Measurements from ENCODE around the gene CERS5.
A peak's percentile ranks its signal among the peaks of the same experiment; 100 is the strongest.

The CERS5 gene

GRCh38 chr12:50101663-50102062, 65.5 kb downstream of the CERS5 start:
- ChIA-PET CTCF (interaction anchor here (1.1 to 10.5 kb wide), 3 partner anchors 8 to 17 kb away, joined by 3 to 89 read pairs (median 4); partner anchors contain the start of genes COX14 and SMARCD1), POLR2A (no interaction called here)
- no peaks in the 10 kb centered on the region for H3K27me3 ChIP-seq (replicated peaks in 2 of 5; ENCODE audit: control insufficient read depth in 4 of 5, insufficient read depth in 5 of 5, low read length in 4 of 5)
- peaks cover 3 to 42% (median 30%) of the 10 kb centered on the region in 4 experiments for H3K36me3 ChIP-seq (ENCODE audit: control insufficient read depth in 4 of 4, insufficient read depth in 4 of 4, low read length in 3 of 4)
- no peaks in the 10 kb centered on the region for H3K4me1 ChIP-seq (ENCODE audit: control extremely low read depth in 1 of 4, control insufficient read depth in 4 of 4, insufficient read depth in 4 of 4, low read length in 3 of 4)
- H3K4me3 ChIP-seq (ENCODE audit: control insufficient read depth in 1 of 7, extremely low read depth in 1 of 7, insufficient read depth in 4 of 7, low read depth in 2 of 7, low read length in 6 of 7): no peak overlapping the region
- H3K27ac ChIP-seq (ENCODE audit: insufficient read depth in 1 of 2, low read depth in 1 of 2, low read length in 2 of 2, poor library complexity in 1 of 2, severe bottlenecking in 2 of 2): no peak overlapping the region
- peak in 2 of 3 donors; percentile 22 to 27 for DNase-seq
- no CpG with 5 or more reads among the region's 3 CpGs for WGBS (ENCODE audit: insufficient coverage)
- H3K9me3 ChIP-seq (ENCODE audit: control extremely low read depth in 1 of 5, control insufficient read depth in 4 of 5, insufficient read depth in 2 of 5, low read depth in 1 of 5, low read length in 4 of 5): no peaks in the 10 kb centered on the region

- Histone ChIP-seq H3K9me3 (ENCODE audit: control extremely low read depth in 1 of 5, control insufficient read depth in 4 of 5, insufficient read depth in 2 of 5, low read depth in 1 of 5, low read length in 4 of 5) (no peaks in the 10 kb centered on the region), H3K4me1 (ENCODE audit: control extremely low read depth in 1 of 4, control insufficient read depth in 4 of 4, insufficient read depth in 4 of 4, low read length in 3 of 4) (no peaks in the 10 kb centered on the region), H3K36me3 (ENCODE audit: control insufficient read depth in 4 of 4, insufficient read depth in 4 of 4, low read length in 3 of 4) (peaks cover 12 to 53% (median 41%) of the 10 kb centered on the region in 4 experiments), H3K27ac (ENCODE audit: insufficient read depth in 1 of 2, low read depth in 1 of 2, low read length in 2 of 2, poor library complexity in 1 of 2, severe bottlenecking in 2 of 2) (no peak overlapping the region), H3K4me3 (ENCODE audit: control insufficient read depth in 1 of 7, extremely low read depth in 1 of 7, insufficient read depth in 4 of 7, low read depth in 2 of 7, low read length in 6 of 7) (no peak overlapping the region), H3K27me3 (replicated peaks in 2 of 5; ENCODE audit: control insufficient read depth in 4 of 5, insufficient read depth in 5 of 5, low read length in 4 of 5) (no peaks in the 10 kb centered on the region)
- ChIA-PET CTCF (interaction anchor here (1.1 to 10.5 kb wide), 5 partner anchors 10 to 64 kb away, joined by 3 to 89 read pairs (median 4); partner anchors contain the start of genes COX14 and SMARCD1), POLR2A (no interaction called here)
- WGBS (ENCODE audit: insufficient coverage): 100% methylated on average over 1 of the region's 3 CpGs
- no peak for DNase-seq
These were observed 66.6 kb downstream of the CERS5 start for GRCh38 chr12:50100561-50100960.

GRCh38 chr12:50099302-50100008, 67.7 kb downstream of the CERS5 start:
- WGBS (ENCODE audit: insufficient coverage): 92% methylated on average over 4 of the region's 5 CpGs
- Histone ChIP-seq H3K9me3 (ENCODE audit: control extremely low read depth in 1 of 5, control insufficient read depth in 4 of 5, insufficient read depth in 2 of 5, low read depth in 1 of 5, low read length in 4 of 5) (no peaks in the 10 kb centered on the region), H3K27ac (ENCODE audit: insufficient read depth in 1 of 2, low read depth in 1 of 2, low read length in 2 of 2, poor library complexity in 1 of 2, severe bottlenecking in 2 of 2) (no peak overlapping the region), H3K4me1 (ENCODE audit: control extremely low read depth in 1 of 4, control insufficient read depth in 4 of 4, insufficient read depth in 4 of 4, low read length in 3 of 4) (no peaks in the 10 kb centered on the region), H3K4me3 (ENCODE audit: control insufficient read depth in 1 of 7, extremely low read depth in 1 of 7, insufficient read depth in 4 of 7, low read depth in 2 of 7, low read length in 6 of 7) (no peak overlapping the region), H3K27me3 (replicated peaks in 2 of 5; ENCODE audit: control insufficient read depth in 4 of 5, insufficient read depth in 5 of 5, low read length in 4 of 5) (no peaks in the 10 kb centered on the region), H3K36me3 (ENCODE audit: control insufficient read depth in 4 of 4, insufficient read depth in 4 of 4, low read length in 3 of 4) (peaks cover 16 to 62% (median 49%) of the 10 kb centered on the region in 4 experiments)
- ChIA-PET CTCF (interaction anchor here (1.1 to 10.5 kb wide), 3 partner anchors 10 to 65 kb away, joined by 3 to 89 read pairs (median 5); partner anchors contain the start of gene COX14), POLR2A (no interaction called here)
- no peak for DNase-seq

GRCh38 chr12:50097952-50098351, 69.2 kb downstream of the CERS5 start:
- H3K9me3 ChIP-seq (ENCODE audit: control extremely low read depth in 1 of 5, control insufficient read depth in 4 of 5, insufficient read depth in 2 of 5, low read depth in 1 of 5, low read length in 4 of 5): no peaks in the 10 kb centered on the region
- H3K4me3 ChIP-seq (ENCODE audit: control insufficient read depth in 1 of 7, extremely low read depth in 1 of 7, insufficient read depth in 4 of 7, low read depth in 2 of 7, low read length in 6 of 7): no peak overlapping the region
- 90% methylated on average over 3 of the region's 6 CpGs for WGBS (ENCODE audit: insufficient coverage)
- ChIA-PET CTCF (interaction anchor here (10.5 kb wide), 1 partner anchor 12 kb away, joined by 89 read pairs; the partner anchor contains the start of gene COX14), POLR2A (no interaction called here)
- H3K27me3 ChIP-seq (replicated peaks in 2 of 5; ENCODE audit: control insufficient read depth in 4 of 5, insufficient read depth in 5 of 5, low read length in 4 of 5): no peaks in the 10 kb centered on the region
- DNase-seq: no peak
- no peaks in the 10 kb centered on the region for H3K4me1 ChIP-seq (ENCODE audit: control extremely low read depth in 1 of 4, control insufficient read depth in 4 of 4, insufficient read depth in 4 of 4, low read length in 3 of 4)
- no peak overlapping the region for H3K27ac ChIP-seq (ENCODE audit: insufficient read depth in 1 of 2, low read depth in 1 of 2, low read length in 2 of 2, poor library complexity in 1 of 2, severe bottlenecking in 2 of 2)
- peaks cover 17 to 77% (median 62%) of the 10 kb centered on the region in 4 experiments for H3K36me3 ChIP-seq (ENCODE audit: control insufficient read depth in 4 of 4, insufficient read depth in 4 of 4, low read length in 3 of 4)

GRCh38 chr12:50090391-50090790, 76.8 kb downstream of the CERS5 start:
- H3K9me3 ChIP-seq (ENCODE audit: control extremely low read depth in 1 of 5, control insufficient read depth in 4 of 5, insufficient read depth in 2 of 5, low read depth in 1 of 5, low read length in 4 of 5): no peaks in the 10 kb centered on the region
- no peak overlapping the region for H3K27ac ChIP-seq (ENCODE audit: insufficient read depth in 1 of 2, low read depth in 1 of 2, low read length in 2 of 2, poor library complexity in 1 of 2, severe bottlenecking in 2 of 2)
- H3K27me3 ChIP-seq (replicated peaks in 2 of 5; ENCODE audit: control insufficient read depth in 4 of 5, insufficient read depth in 5 of 5, low read length in 4 of 5): no peaks in the 10 kb centered on the region
- no peak for DNase-seq
- peaks cover 31 to 82% (median 62%) of the 10 kb centered on the region in 4 experiments for H3K36me3 ChIP-seq (ENCODE audit: control insufficient read depth in 4 of 4, insufficient read depth in 4 of 4, low read length in 3 of 4)
- ChIA-PET CTCF (interaction anchor here (1.1 to 10.4 kb wide), 6 partner anchors 9 to 86 kb away, joined by 3 to 168 read pairs (median 4); partner anchors contain the start of genes COX14 and GPD1), POLR2A (interaction anchor here (1.0 kb wide), 1 partner anchor 13 kb away, joined by 3 read pairs; the partner anchor contains the start of gene GPD1)
- WGBS (ENCODE audit: insufficient coverage): 100% methylated on average over 1 of the region's 5 CpGs
- H3K4me3 ChIP-seq (ENCODE audit: control insufficient read depth in 1 of 7, extremely low read depth in 1 of 7, insufficient read depth in 4 of 7, low read depth in 2 of 7, low read length in 6 of 7): no peak overlapping the region
- H3K4me1 ChIP-seq (ENCODE audit: control extremely low read depth in 1 of 4, control insufficient read depth in 4 of 4, insufficient read depth in 4 of 4, low read length in 3 of 4): peaks cover 4 to 6% (median 5%) of the 10 kb centered on the region in 4 experiments

GRCh38 chr12:50089730-50090129, 77.4 kb downstream of the CERS5 start:
- H3K27me3 ChIP-seq (replicated peaks in 2 of 5; ENCODE audit: control insufficient read depth in 4 of 5, insufficient read depth in 5 of 5, low read length in 4 of 5): no peaks in the 10 kb centered on the region
- CTCF ChIA-PET: interaction anchor here (0.6 to 10.4 kb wide), 11 partner anchors 9 to 87 kb away, joined by 3 to 168 read pairs (median 4); partner anchors contain the start of genes CERS5, COX14 and GPD1
- WGBS (ENCODE audit: insufficient coverage): 100% methylated on average over 2 of the region's 7 CpGs
- no peak overlapping the region for H3K27ac ChIP-seq (ENCODE audit: insufficient read depth in 1 of 2, low read depth in 1 of 2, low read length in 2 of 2, poor library complexity in 1 of 2, severe bottlenecking in 2 of 2)
- POLR2A ChIA-PET: interaction anchor here (0.6 to 1.0 kb wide), 2 partner anchors 14 to 172 kb away, joined by 3 to 5 read pairs; partner anchors contain the start of gene GPD1
- H3K36me3 ChIP-seq (ENCODE audit: control insufficient read depth in 4 of 4, insufficient read depth in 4 of 4, low read length in 3 of 4): peaks cover 29 to 77% (median 58%) of the 10 kb centered on the region in 4 experiments
- H3K9me3 ChIP-seq (ENCODE audit: control extremely low read depth in 1 of 5, control insufficient read depth in 4 of 5, insufficient read depth in 2 of 5, low read depth in 1 of 5, low read length in 4 of 5): no peaks in the 10 kb centered on the region
- DNase-seq: no peak
- H3K4me1 ChIP-seq (ENCODE audit: control extremely low read depth in 1 of 4, control insufficient read depth in 4 of 4, insufficient read depth in 4 of 4, low read length in 3 of 4): peaks cover 4 to 6% (median 5%) of the 10 kb centered on the region in 4 experiments
- H3K4me3 ChIP-seq (ENCODE audit: control insufficient read depth in 1 of 7, extremely low read depth in 1 of 7, insufficient read depth in 4 of 7, low read depth in 2 of 7, low read length in 6 of 7): no peak overlapping the region
